Measurements from ENCODE around the gene CALY.

DNA sequence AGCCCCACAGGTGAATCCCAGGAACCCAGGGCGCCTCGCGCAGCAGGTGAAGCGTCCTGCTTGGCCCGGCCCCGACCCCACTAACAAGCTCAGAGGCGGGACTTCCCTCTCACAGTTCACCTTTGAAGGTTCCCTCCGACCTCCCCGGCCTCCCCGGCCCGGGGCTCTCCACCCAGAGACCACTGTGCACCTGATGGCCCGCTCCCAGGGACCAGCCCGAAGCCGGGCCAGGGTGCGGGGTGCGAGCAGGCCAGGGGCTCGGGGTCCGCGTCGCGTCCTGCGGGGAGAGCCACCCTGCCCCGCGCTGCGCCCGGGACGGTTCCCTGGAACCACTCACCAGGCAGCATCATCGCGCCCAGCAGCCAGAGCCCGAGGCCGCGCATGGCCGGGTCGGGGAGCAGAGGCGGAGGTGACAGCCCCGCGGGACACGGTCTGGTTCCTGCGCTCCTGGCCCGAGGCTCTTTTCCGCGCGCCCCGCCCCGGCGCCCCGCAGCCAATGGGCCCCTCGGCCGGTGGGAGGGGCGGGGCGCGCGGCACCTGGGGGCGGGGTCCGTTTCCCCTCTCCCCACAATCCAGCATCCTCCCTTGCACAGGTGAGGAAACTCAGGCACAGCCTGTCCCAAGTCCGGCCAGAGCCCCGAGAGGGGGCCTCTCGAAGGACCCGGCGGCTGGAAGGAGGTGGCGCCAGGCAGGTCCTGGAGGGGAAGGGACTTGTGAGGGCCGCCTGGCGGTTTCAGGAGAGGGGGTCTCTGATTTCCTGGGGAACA, 60.1 kb downstream of the CALY start, which contains the start of gene ADAM8:
- TF ChIP-seq, protein P1, sequence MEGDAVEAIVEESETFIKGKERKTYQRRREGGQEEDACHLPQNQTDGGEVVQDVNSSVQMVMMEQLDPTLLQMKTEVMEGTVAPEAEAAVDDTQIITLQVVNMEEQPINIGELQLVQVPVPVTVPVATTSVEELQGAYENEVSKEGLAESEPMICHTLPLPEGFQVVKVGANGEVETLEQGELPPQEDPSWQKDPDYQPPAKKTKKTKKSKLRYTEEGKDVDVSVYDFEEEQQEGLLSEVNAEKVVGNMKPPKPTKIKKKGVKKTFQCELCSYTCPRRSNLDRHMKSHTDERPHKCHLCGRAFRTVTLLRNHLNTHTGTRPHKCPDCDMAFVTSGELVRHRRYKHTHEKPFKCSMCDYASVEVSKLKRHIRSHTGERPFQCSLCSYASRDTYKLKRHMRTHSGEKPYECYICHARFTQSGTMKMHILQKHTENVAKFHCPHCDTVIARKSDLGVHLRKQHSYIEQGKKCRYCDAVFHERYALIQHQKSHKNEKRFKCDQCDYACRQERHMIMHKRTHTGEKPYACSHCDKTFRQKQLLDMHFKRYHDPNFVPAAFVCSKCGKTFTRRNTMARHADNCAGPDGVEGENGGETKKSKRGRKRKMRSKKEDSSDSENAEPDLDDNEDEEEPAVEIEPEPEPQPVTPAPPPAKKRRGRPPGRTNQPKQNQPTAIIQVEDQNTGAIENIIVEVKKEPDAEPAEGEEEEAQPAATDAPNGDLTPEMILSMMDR (IDR thresholded peaks at IDR 0.05) = no peak
- no peak for TF ChIP-seq POLR2A (IDR thresholded peaks at IDR 0.05)

Data from heart left ventricle (tissue), 13 donors.